Neural cell (in vitro differentiated cells): ENCODE results near the gene UBE2D4. TPM values are rescaled to one million over a fixed set of nuclear protein-coding genes. Genes with fewer than 3 reads are reported as not detected.
A peak's percentile ranks its signal among the peaks of the same experiment; 100 is the strongest.

ENCODE experiments used
- H2AFZ ChIP-seq: fragments of 200-600, 300-800 bp; sonication (generic), shearing (Covaris generic); 2 replicates; pipeline ENCODE4 v1.6.0; 2014; ENCODE audit warnings: low read depth, mild to moderate bottlenecking, antibody characterized with exemption, low read length, moderate library complexity
- H3F3A ChIP-seq: fragments of 200-600 bp; shearing (Covaris generic); 2 replicates; pipeline ENCODE4 v1.6.1; 2016; ENCODE audit warnings: mild to moderate bottlenecking, moderate library complexity, mixed read lengths, antibody characterized with exemption, low read length; ENCODE audit not compliant: insufficient read depth, poor library complexity, severe bottlenecking
- H3K27ac ChIP-seq: fragments of 200-600, 300-800 bp; sonication (generic), shearing (Covaris generic); 2 replicates; pipeline ENCODE4 v1.5.1; 2014; ENCODE audit warnings: mild to moderate bottlenecking, low read length, moderate library complexity
- H3K27me3 ChIP-seq: fragments of 300-800, 200-600 bp; sonication (generic), shearing (Covaris generic); 2 replicates; pipeline ENCODE4 v1.6.0; 2014; ENCODE audit warnings: mild to moderate bottlenecking, low read depth, low read length, moderate library complexity; ENCODE audit not compliant: insufficient read depth
- H3K36me3 ChIP-seq: fragments of 300-800, 200-600 bp; sonication (generic), shearing (Covaris generic); 2 replicates; pipeline ENCODE4 v1.5.1; 2014; ENCODE audit warnings: mild to moderate bottlenecking, antibody characterized with exemption, low read length, moderate library complexity; ENCODE audit not compliant: insufficient read depth
- H3K4me2 ChIP-seq: fragments of 300-800, 200-600 bp; sonication (generic), shearing (Covaris generic); 2 replicates; pipeline ENCODE4 v1.6.0; 2014; ENCODE audit warnings: mild to moderate bottlenecking, low read length
- H3K4me3 ChIP-seq: fragments of 300-800, 200-600 bp; sonication (generic), shearing (Covaris generic); 2 replicates; pipeline ENCODE4 v1.5.1; 2014; ENCODE audit warnings: mild to moderate bottlenecking, low read length, moderate library complexity
- H3K79me2 ChIP-seq: fragments of 200-600 bp; shearing (Covaris generic); replicated peaks from 2 replicates; pipeline ENCODE4 v1.6.0; 2014; ENCODE audit warnings: mild to moderate bottlenecking, low read length, moderate library complexity; ENCODE audit not compliant: insufficient read depth
- H3K9ac ChIP-seq: fragments of 300-800, 200-600 bp; sonication (generic), shearing (Covaris generic); 2 replicates; pipeline ENCODE4 v1.6.1; 2016; ENCODE audit warnings: mild to moderate bottlenecking, low read length, mixed read lengths
- H3K9me2 ChIP-seq: fragments of 200-600 bp; shearing (Covaris generic); 2 replicates; pipeline ENCODE4 v1.6.1; 2016; ENCODE audit warnings: mild to moderate bottlenecking, low read length, mixed read lengths; ENCODE audit not compliant: insufficient read depth
- H3K9me3 ChIP-seq: fragments of 200-600, 300-800 bp; sonication (generic), shearing (Covaris generic); 2 replicates; pipeline ENCODE4 v1.6.1; 2016; ENCODE audit warnings: mild to moderate bottlenecking, mixed run types, low read length, moderate library complexity, mixed read lengths
- H4K20me1 ChIP-seq: fragments of 200-600 bp; shearing (Covaris generic); 2 replicates; pipeline ENCODE4 v1.6.1; 2016; ENCODE audit warnings: mild to moderate bottlenecking, mixed run types; ENCODE audit not compliant: insufficient read depth
- EP300 ChIP-seq: fragments of 450-650 bp; conservative IDR thresholded peaks from 2 replicates; pipeline ENCODE4 v1.6.1; 2014; ENCODE audit warnings: antibody characterized with exemption, mild to moderate bottlenecking, moderate library complexity; ENCODE audit not compliant: poor library complexity, severe bottlenecking
- EZH2 ChIP-seq: fragments of 200-600, 300-800 bp; shearing (Covaris generic), sonication (generic); IDR thresholded peaks from 2 replicates; pipeline ENCODE4 v1.6.1; 2014; ENCODE audit warnings: antibody characterized with exemption, low read length, borderline replicate concordance, mild to moderate bottlenecking; ENCODE audit not compliant: insufficient read depth, poor library complexity, severe bottlenecking
- MXI1 ChIP-seq: fragments of 450-650 bp; conservative IDR thresholded peaks from 2 replicates; pipeline ENCODE4 v1.6.1; 2014; ENCODE audit warnings: antibody characterized with exemption, mild to moderate bottlenecking; ENCODE audit not compliant: poor library complexity, severe bottlenecking
- POLR2AphosphoS5 ChIP-seq: IDR thresholded peaks from 2 replicates; pipeline ENCODE4 v1.6.1; 2012
- RAD21 ChIP-seq: fragments of 450-650 bp; conservative IDR thresholded peaks from 2 replicates; pipeline ENCODE4 v1.6.1; 2014; ENCODE audit warnings: antibody characterized with exemption, mild to moderate bottlenecking, moderate library complexity
- SMC3 ChIP-seq: fragments of 450-650 bp; conservative IDR thresholded peaks from 2 replicates; pipeline ENCODE4 v1.6.1; 2014; ENCODE audit warnings: antibody characterized with exemption, mild to moderate bottlenecking, moderate library complexity; ENCODE audit not compliant: poor library complexity
- TAF1 ChIP-seq: IDR thresholded peaks from 2 replicates; pipeline ENCODE4 v1.6.1; 2012; ENCODE audit warnings: low read depth
- polyA plus RNA-seq: library from polyadenylated mRNA; depleted of rRNA; stranded (reverse); fragments of >200 nt; gene quantifications from 2 replicates; pipeline ENCODE4 v1.2.3, GENCODE V29; 2014
- TF ChIP-seq, protein P1 (sequence below): IDR thresholded peaks from 2 replicates; pipeline ENCODE4 v1.6.1; 2012; ENCODE audit warnings: borderline replicate concordance
- TF ChIP-seq, protein P2 (sequence below): fragments of 450-650 bp; IDR thresholded peaks from 2 replicates; pipeline ENCODE4 v1.5.1; 2014; ENCODE audit warnings: antibody characterized with exemption, mild to moderate bottlenecking, moderate library complexity; ENCODE audit not compliant: poor library complexity, severe bottlenecking

Gene UBE2D4
- polyA plus RNA-seq, 1 donor from 2014 or later, result 11.2 TPM

DNA sequence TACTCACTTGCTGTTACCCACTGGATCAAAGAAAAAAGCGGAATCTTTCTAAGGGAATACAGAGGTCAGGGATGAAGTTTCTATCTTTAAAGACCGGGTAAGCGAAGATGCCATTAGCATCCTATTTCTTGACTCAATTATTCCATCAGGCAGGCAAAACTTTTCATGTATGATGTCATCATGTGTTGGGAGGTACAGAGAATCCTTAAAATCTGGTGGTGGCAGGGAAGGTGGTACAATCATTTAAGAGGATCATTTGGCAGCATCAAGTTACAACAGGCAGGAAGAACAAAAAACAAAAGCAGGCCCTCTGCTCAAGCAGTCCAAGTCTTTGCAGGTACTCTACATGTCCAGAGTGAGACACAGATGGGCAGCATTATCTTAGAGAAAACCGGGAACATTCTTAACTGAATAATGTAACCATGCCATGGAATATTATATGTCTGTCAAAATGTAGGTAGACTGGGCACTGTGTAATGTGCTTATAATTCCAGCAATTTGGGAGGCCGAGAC is 23.6 kb upstream of the UBE2D4 start:
- Histone ChIP-seq H2AFZ (no peak overlapping the region), H3K9me2 (no peaks in the 10 kb centered on the region), H3K27me3 (no peaks in the 10 kb centered on the region), H3K4me2 (no peak overlapping the region), H3K27ac (no peak overlapping the region), H4K20me1 (no peaks in the 10 kb centered on the region), H3K9ac (no peak overlapping the region), H3K4me3 (no peak overlapping the region), H3K79me2 (peaks cover 8% of the 10 kb centered on the region), H3K36me3 (no peaks in the 10 kb centered on the region), H3K9me3 (no peaks in the 10 kb centered on the region), H3F3A (no peaks in the 10 kb centered on the region)
- no peak for TF ChIP-seq RAD21
- TF ChIP-seq, protein P1, sequence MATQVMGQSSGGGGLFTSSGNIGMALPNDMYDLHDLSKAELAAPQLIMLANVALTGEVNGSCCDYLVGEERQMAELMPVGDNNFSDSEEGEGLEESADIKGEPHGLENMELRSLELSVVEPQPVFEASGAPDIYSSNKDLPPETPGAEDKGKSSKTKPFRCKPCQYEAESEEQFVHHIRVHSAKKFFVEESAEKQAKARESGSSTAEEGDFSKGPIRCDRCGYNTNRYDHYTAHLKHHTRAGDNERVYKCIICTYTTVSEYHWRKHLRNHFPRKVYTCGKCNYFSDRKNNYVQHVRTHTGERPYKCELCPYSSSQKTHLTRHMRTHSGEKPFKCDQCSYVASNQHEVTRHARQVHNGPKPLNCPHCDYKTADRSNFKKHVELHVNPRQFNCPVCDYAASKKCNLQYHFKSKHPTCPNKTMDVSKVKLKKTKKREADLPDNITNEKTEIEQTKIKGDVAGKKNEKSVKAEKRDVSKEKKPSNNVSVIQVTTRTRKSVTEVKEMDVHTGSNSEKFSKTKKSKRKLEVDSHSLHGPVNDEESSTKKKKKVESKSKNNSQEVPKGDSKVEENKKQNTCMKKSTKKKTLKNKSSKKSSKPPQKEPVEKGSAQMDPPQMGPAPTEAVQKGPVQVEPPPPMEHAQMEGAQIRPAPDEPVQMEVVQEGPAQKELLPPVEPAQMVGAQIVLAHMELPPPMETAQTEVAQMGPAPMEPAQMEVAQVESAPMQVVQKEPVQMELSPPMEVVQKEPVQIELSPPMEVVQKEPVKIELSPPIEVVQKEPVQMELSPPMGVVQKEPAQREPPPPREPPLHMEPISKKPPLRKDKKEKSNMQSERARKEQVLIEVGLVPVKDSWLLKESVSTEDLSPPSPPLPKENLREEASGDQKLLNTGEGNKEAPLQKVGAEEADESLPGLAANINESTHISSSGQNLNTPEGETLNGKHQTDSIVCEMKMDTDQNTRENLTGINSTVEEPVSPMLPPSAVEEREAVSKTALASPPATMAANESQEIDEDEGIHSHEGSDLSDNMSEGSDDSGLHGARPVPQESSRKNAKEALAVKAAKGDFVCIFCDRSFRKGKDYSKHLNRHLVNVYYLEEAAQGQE, result no peak

DNA sequence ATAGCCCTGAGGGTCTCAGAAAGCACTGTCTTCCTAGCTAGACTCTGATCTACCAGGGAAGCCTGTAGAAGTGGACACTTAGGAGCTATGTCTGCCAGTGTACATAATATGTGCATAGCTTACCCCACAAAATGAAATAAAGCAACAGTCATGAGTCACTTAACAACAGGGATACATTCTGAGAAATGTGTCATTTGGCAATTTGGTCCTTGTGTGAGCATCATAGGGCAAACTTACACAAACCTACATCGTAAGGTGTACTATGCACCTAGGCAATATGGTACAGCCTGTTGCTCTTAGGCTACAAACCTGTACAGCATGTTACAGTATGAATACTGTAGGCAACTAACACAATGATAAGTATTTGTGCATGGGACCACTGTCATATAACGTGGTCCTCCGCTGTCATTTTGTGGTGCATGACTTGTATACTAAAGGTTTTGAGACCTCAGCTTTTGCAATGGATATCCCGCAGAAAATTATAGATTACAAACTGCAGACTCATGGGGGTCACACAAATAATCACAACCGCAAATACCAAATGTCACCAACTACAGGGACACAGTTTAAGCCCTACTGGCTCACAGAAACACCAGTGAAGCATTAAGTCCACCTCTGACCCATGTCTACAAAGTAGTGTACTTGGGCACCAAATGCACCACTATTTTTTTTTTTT is 21.6 kb upstream of the UBE2D4 start:
- peaks cover 6% of the 10 kb centered on the region for H3K79me2 ChIP-seq
- no peaks in the 10 kb centered on the region for H3K36me3 ChIP-seq
- peak overlapping the region; percentile 70 for H3K4me3 ChIP-seq

More for the DNA sequence above, 21.6 kb upstream of the UBE2D4 start:
- Histone ChIP-seq H3K9me2 (no peaks in the 10 kb centered on the region), H3K9ac (no peak overlapping the region), H4K20me1 (no peaks in the 10 kb centered on the region), H2AFZ (no peak overlapping the region), H3K9me3 (no peaks in the 10 kb centered on the region), H3K27me3 (no peaks in the 10 kb centered on the region), H3F3A (no peaks in the 10 kb centered on the region), H3K27ac (no peak overlapping the region), H3K4me2 (peak overlapping the region; percentile 90)
- TF ChIP-seq, protein P2, sequence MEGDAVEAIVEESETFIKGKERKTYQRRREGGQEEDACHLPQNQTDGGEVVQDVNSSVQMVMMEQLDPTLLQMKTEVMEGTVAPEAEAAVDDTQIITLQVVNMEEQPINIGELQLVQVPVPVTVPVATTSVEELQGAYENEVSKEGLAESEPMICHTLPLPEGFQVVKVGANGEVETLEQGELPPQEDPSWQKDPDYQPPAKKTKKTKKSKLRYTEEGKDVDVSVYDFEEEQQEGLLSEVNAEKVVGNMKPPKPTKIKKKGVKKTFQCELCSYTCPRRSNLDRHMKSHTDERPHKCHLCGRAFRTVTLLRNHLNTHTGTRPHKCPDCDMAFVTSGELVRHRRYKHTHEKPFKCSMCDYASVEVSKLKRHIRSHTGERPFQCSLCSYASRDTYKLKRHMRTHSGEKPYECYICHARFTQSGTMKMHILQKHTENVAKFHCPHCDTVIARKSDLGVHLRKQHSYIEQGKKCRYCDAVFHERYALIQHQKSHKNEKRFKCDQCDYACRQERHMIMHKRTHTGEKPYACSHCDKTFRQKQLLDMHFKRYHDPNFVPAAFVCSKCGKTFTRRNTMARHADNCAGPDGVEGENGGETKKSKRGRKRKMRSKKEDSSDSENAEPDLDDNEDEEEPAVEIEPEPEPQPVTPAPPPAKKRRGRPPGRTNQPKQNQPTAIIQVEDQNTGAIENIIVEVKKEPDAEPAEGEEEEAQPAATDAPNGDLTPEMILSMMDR, result no peak
- TF ChIP-seq EP300 (no peak), MXI1 (no peak), EZH2 (no peak), RAD21 (no peak), TAF1 (no peak), SMC3 (no peak), POLR2AphosphoS5 (no peak)
- TF ChIP-seq, protein P1, result no peak
